Stimulated activated CD8-positive, alpha-beta memory T cell treated with anti-CD3 and anti-CD28 coated beads, Interleukin-15, amount 100 ng/mL, for 48 hours (primary cell): ENCODE data around the gene TBC1D24.
A peak's percentile ranks its signal among the peaks of the same experiment; 100 is the strongest.
"Not testable (repeated sequence)": the region's sequence is repeated elsewhere in the genome, so short reads cannot be mapped to it uniquely, and the experiment has no call there.

Experiments used
- DNase-seq, 2 donors: peaks; one replicate each; pipeline ENCODE4 v3.0.0-alpha.2; 2020; ENCODE audit warnings: low read depth in 2 of 2

Gene TBC1D24

DNA sequence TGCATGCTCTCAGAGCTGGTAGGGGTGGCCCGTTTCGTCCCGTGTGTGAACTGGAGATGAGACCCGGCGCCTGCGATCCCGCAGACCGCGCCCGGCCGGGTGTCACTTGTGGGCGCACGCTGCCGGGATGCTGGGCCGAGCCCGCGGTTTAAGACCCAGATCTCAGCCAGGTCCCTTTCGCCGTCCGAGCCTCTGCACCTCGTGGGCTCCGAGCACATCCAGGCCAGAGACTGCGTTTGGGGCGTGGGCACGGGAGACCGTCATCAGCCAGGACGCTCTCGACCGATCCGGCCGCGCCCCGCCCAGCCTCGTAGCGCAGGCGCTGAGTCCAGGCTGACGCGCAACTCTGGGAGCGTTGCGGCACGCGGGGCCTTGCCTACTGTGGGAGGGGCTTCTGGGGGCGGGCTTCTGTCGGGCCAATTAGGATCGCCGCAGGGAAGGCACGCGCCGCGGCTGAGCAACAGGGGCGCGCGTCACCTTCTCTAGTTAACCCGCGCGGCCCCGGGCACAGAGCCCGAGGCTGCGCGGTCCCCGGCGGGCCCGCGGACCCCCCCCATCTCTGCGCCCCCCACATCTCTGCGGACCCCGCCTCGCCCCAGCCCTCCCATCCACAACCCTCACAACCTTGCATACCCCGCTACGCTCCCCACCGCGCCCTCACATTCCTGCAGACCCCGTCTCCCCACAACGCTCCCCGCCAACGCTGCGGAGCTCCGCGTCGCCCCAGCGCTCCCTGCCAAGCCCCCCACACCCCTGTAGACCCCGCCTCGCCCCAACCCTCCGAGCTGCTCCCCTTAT is 57.0 kb downstream of the TBC1D24 start:
- peak; percentile 98 for DNase-seq

DNA sequence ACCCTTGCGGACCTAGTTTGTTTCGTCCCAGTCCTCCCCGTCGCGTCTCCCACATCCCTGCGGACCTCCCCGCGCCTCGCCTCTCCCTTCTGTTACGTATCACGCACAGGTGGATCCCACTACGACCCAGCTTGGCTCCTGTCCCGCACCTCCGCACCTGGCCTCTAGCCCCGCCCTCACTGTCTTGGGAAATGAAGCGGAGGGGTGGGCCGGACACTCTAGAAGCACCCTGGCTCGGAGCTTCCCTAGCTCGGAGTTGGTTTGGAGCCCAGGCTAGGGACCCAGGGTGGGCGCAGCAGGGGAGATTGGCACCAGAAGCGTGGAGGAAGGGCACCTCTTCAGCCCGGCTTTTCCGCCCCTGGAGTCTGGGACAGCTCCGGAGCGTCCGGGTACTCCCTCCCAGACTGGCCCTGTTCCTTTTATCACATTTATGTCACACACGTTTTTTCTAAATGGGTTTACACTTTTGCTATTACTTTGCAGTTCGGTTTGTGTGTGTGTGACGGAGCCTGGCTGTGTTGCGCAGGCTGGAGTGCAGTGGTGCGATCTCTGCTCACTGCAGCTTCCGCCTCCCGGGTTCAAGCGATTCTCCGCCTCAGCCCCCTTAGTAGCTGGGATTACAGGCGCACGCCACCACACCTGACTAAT is 57.7 kb downstream of the TBC1D24 start:
- peak in 1 of 2 donors; percentile 64 for DNase-seq

DNA sequence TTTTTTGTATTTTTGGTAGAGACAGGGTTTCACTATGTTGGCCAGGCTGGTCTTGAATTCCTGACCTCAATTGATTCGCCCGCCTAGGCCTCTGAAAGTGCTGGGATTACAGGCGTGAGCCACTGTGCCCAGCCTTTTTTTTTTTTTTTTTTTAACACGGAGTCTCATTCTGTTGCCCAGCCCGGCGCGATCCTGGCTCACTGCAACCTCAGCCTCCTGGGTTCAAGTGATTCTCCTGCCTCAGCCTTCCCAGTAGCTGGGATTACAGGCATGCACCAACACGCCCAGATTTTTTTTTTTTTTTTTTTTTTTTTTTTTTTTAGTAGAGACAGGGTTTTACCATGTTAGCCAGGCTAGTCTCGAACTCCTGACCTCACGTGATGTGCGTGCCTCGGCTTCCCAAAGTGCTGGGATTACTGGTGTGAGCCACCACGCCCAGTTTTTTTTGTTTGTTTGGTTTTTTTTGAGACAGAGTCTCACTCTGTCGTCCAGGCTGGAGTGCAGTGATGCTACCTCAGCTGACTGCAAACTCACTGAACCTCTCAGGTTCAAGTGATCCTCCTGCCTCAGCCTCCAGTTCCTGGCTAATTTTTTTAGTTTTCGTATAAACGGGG is 58.3 kb downstream of the TBC1D24 start:
- DNase-seq = not testable (repeated sequence)

DNA sequence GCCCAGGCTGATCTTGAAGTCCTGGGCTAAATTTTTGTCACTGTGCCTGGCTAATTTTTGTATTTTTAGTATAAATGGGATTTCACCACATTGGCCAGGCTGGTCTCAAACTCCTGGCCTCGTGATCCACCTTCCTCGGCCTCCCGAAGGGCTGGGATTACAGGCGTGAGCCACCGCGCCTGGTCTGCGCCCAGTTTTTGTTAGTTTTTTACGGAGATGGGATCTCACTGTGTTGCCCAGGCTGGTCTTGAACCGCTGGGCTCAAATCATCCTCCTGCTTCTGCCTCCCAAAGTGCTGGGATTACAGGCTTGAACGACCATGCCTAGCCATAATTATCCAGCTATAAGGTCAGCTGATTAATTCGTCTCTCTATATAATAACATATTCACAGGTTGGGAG is 59.0 kb downstream of the TBC1D24 start:
- no peak for DNase-seq

DNA sequence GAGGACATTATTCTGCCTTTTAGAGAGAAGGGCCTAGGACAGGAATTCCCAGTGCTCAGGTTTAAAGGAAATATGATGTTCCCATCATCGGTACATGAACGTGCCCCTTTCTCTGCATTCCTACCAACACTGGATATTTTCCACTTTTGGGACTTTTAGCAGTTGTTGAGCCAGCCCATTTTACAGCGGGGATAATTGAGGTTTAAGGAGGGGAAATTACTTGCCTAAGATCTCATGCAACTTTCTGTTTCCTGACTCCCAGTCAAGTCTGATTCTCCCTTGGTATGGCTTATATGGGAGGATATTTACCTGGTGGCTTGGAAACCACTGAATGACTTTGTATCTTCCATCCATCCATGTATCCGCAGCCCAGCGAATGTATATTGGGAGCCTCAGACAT is 59.4 kb downstream of the TBC1D24 start:
- DNase-seq = not testable (repeated sequence)

DNA sequence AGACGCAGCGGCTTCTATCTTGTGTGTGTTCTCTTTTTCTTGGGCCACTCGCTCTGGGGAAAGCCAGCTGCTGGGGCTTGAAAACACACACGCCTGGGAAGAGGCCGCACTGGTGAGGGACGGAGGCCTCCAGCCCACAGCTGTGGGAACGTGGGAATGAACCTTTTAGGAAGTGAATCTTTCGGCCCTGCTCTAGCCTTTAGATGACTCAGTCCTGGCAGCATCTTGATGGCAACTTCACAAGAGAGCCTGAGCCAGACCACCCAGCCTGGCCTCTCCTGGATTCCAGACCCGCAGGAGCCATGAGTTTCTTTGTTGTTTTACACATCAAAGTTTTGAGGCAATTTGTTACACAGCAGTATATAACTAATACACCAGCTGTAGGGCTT is 60.7 kb downstream of the TBC1D24 start:
- no peak for DNase-seq

DNA sequence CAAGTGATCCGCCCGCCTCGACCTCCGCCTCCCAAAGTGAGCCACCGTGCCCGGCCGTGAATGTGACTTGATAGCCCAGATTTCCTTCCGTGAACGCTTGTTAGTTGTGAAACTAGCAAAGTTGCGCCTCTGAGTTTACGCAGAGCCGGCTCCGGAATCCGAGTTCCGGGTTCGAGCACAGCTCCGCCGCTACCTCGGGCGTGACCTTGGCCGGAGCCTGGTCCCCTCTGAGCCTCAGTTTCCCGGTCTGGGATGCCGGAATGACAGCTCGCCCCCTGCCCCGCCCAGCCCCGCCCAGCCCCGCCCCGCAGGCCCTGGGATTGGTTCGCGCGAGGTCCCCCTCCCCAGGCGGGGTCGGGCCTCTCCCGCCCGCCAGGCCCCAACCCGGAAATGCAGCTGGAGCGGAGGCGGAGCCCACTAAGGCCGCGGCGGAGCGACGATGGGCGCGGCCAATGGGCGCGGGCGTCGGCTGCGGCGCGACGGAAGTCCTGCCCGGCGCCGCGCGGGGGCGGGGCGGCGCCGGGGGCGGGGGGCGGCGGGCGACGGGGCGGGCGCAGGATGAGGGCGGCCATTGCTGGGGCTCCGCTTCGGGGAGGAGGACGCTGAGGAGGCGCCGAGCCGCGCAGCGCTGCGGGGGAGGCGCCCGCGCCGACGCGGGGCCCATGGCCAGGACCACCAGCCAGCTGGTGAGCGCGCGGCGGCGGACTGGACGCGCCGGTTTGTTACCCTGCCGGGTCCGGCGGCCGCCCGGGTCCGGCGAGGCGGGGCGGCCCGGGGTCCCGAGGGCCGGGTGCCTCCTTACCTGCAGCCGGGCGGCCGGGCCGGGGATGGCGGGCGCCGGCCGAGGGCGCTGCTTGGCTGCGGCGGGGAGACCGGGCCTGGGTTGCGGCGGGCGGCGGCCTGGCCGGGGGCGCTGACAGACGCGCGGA is 62.8 kb downstream of the TBC1D24 start, which contains the start of gene PDPK1:
TSS of gene PDPK1 (plus strand) at position 571 of the 929 bp plus-strand sequence. CDS start at position 663, 92 bp downstream.
- peak; percentile 92 to 95 for DNase-seq

DNA sequence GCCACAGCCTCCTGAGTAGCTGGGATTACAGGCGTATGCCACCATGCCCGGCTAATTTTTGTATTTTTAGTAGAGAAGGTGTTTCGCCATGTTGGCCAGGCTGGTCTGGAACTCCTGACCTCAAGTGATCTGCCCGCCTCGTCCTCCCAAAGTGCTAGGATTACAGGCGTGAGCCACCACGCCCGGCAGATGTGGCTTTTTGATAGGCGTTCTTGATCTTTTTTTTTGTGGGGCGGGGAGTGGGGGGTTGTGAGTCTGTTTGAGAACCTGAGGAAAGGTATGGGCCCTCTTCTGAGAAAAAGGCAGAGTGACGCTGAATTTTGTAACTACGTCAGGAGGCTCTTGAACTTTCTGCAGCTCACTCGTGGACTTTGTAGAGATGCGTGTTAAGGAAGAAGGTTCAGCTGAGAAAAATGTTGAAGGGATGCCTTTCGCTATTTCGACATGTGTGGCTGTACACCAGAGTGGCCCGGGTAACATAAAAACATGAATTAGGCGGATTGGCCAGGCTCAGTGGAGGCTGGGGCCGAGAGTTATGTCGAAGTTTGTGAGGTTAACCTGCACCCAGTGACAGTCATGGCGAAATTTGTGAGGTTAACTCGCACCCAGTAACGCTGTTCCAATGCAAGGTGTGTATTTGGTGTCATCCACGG is 64.4 kb downstream of the TBC1D24 start:
- DNase-seq = not testable (repeated sequence)

DNA sequence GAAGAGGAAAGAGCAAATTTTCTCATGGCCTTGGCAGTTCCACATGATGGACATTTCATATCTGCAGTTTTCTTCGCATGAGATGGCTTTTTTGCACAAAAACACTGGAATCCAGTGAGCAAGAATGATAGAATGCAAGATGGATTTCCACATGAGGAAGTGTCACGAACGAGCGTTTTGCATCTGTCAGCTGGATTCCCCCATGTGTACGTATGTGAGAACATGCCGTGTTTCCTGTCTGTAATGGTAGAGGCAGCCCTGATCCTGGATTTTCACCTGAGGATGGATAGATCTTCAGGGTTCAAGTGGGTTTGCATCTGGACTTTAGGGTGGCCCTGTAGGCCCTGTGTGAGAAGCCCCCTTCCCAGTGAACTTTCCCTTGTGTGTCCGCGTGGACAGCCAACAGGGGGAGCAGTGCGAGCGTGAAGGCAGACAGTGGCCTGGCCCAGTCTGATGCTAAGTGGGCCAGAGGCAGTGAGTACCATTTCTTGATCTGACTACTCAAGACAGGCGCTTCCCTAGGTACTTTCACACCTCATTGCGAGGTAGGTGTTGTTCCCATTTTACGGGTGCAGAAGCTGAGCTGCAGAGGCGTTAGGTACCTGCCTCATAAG is 65.0 kb downstream of the TBC1D24 start:
- not testable (repeated sequence) for DNase-seq

DNA sequence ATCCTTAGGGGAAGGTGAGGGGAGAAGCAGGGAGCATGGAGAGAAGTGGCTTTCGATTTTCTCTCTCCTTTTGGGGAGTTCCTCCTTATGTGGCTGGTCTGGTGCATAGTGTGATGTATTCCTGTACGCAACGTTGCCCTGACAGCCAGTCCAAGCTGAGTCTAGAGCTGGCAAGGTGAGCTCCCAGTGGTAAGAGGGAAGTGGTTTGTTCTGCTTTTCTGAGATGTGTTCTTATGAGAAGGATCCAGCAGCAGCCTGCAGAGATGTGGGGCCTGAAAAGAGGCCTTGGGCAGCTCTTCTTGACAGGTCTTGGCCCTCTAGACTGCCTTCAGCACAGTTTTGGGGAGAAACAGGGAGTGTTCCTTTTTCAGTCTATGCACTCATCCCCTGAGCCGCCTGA is 66.0 kb downstream of the TBC1D24 start:
- DNase-seq = not testable (repeated sequence)

DNA sequence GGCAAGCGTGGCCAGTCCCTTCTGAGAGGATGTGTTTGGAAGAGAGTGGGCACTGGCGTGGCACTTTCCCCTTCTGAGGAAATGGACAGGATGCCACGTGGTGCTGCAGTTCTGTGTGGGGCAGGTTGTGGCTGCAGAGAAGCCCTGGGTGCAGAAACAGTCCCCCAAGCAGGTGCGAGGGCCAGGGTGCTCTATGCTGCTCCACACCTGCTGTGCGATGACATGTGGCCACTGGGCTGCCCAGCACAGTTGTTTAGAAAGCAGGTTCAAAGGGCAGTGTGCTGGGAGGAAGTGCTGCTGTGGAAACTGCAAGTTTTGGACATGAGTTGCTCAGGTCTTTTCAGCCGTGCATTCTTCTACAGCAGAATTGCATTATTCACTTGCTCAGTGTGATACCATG is 66.5 kb downstream of the TBC1D24 start:
- DNase-seq = not testable (repeated sequence)

DNA sequence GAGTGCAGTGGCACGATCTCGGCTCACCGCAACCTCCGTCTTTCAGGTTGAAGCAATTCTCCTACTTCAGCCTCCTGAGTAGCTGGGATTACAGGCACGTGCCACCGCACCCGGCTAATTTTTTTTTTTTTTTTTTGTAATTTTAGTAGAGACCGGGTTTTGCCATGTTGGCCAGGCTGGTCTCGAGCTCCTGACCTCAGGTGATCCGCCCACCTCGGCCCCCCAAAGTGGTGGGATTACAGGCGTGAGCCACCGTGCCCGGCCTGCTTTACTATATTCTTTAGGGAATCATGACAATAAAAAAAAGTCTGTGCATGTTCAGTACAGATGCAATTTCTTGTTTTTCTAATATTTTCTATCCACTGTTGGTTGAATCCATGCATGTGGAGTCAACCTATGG is 68.8 kb downstream of the TBC1D24 start:
- not testable (repeated sequence) for DNase-seq

DNA sequence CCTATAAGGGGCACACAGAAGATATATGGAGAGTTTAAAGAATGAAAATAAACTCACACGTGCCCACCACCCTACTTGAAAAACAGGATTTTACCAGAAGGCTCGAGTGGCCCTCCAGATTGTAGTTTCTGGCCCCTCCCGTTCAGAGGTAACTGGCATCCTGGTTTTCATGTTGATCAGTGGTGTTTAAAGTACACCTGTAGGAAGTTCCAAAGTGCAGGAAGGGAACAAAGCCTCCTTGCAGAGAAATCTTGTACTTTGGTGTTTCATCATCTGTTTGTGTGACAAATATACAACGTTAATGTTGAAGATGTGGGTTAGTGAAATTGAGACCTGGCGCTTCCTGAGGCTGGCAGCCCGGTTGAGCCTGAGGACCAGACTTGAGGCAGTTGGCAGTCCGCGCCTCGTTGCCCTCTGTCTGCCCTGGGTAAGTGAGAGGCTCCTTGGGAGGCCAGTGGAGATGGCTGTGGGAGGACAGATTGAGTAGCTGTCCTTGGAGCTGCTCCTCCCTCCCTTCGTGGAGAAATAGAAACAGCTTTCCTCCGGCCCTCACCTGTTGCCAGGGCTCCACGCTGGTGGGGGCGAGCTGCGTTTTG is 75.5 kb downstream of the TBC1D24 start:
- DNase-seq = not testable (repeated sequence)

DNA sequence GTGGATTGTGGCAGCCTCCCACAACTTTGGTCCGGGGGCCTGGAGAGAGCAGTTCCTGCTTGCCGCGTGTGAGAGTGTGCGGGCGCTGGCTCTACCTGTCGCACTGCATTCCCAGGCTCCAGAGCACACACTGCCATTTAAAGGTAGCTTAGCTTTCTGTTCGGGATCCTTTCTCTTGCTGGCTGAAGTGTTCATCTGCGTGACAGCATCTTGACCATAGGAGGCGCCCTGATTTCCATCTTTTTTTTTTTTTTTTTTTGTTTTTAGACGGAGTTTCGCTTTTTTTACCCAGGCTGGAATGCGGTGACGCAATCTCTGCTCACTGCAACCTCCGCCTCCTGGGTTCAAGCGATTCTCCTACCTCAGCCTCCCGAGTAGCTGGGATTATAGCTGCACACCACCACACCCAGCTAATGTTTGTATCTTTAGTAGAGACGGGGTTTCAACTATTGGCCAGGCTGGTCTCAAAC is 76.5 kb downstream of the TBC1D24 start:
- DNase-seq = not testable (repeated sequence)

DNA sequence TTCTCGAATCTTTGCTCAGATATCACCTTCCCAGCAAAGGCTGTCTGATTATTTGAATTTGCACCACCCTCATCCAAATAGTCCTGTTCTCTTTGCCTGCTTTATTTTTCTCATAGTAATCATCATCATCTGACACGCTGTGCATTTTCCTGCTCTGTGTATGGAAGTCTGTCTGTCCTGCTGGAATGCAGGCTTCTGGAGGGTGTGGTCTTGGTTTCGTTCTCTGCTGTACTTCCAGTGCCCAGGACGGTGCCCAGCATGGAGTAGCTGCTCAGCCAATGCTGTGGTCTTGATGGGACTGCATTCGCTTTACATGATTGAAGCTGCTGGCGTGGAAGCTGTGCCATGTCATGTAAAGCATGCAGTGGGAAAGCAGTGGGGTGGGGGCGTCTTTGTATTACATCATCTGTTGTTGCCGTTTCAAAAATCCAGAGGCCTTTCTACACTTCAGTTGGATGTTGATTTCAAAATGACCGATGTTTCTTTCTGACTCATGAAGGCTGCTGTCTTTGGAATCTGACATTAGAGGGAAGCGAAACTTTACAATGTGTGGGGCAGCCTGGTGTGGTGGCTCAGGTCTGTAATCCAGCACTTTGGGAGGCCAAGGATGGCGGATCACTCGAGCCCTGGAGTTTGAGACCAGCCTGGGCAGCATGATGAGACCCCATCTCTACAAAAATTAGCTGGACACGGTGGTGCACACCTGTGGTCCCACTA is 79.9 kb downstream of the TBC1D24 start:
- DNase-seq = not testable (repeated sequence)
